CD14-positive monocyte (primary cell): ENCODE results near the gene ICOS. TPM values are rescaled to one million over a fixed set of nuclear protein-coding genes. Genes with fewer than 3 reads are reported as not detected.
A peak's percentile ranks its signal among the peaks of the same experiment; 100 is the strongest.

ENCODE experiments used
- DNase-seq, 3 donors: peaks; one replicate each; pipeline ENCODE4 v3.0.0-alpha.2; 2011 to 2022
- H2AFZ ChIP-seq: 2 replicates; pipeline ENCODE4 v1.6.0; 2012; ENCODE audit warnings: mild to moderate bottlenecking, low read depth, low read length, inconsistent platforms; ENCODE audit not compliant: insufficient read depth, poor library complexity, severe bottlenecking
- H3K27ac ChIP-seq, 2 donors: 1 replicate in 1 of 2; 2 replicates in 1 of 2; pipeline ENCODE4 v1.5.1; 2012 to 2013; ENCODE audit warnings: low read length in 2 of 2, control low read depth in 1 of 2, inconsistent platforms in 1 of 2, low read depth in 1 of 2, mild to moderate bottlenecking in 1 of 2
- H3K27me3 ChIP-seq, 2 donors: one replicate each; pipeline versions ENCODE4 v1.6.0 to v1.6.1; 2011 to 2013; ENCODE audit warnings: low read length in 2 of 2; ENCODE audit not compliant: control insufficient read depth in 2 of 2, insufficient read depth in 2 of 2
- H3K36me3 ChIP-seq, 2 donors: replicated peaks in 1 of 2; 1 replicate in 1 of 2; 2 replicates in 1 of 2; pipeline versions ENCODE4 v1.5.1 to v1.6.1; 2012 to 2013; ENCODE audit warnings: low read length in 2 of 2, control low read depth in 1 of 2, inconsistent platforms in 1 of 2, mild to moderate bottlenecking in 1 of 2; ENCODE audit not compliant: insufficient read depth in 2 of 2, control insufficient read depth in 1 of 2
- H3K4me1 ChIP-seq, 2 donors: 1 replicate in 1 of 2; 2 replicates in 1 of 2; pipeline versions ENCODE4 v1.5.1 to v1.6.1; 2012 to 2013; ENCODE audit warnings: low read length in 2 of 2, control low read depth in 1 of 2, inconsistent platforms in 1 of 2, mild to moderate bottlenecking in 1 of 2, moderate library complexity in 1 of 2; ENCODE audit not compliant: insufficient read depth in 2 of 2, control insufficient read depth in 1 of 2
- H3K4me2 ChIP-seq: replicated peaks from 2 replicates; pipeline ENCODE3; 2012; ENCODE audit warnings: low read length, moderate library complexity, mild to moderate bottlenecking; ENCODE audit not compliant: poor library complexity, severe bottlenecking; ENCODE audit errors: extremely low read depth
- H3K4me3 ChIP-seq, 3 experiments: fragments of 200-600 bp in 1 of 3; sonication (generic) in 1 of 3; replicated peaks in 1 of 3; 1 replicate in 2 of 3; 2 replicates in 1 of 3; pipeline ENCODE4 v1.5.1; 2011 to 2013; ENCODE audit warnings: low read length in 3 of 3, mild to moderate bottlenecking in 3 of 3, control low read depth in 2 of 3, low read depth in 2 of 3, inconsistent platforms in 1 of 3, moderate library complexity in 1 of 3
- H3K79me2 ChIP-seq: 2 replicates; pipeline ENCODE4 v1.6.0; 2012; ENCODE audit warnings: mild to moderate bottlenecking, control low read depth, inconsistent platforms, low read length, moderate library complexity; ENCODE audit not compliant: insufficient read depth
- H3K9ac ChIP-seq: 2 replicates; pipeline ENCODE4 v1.6.0; 2017; ENCODE audit warnings: low read length, mild to moderate bottlenecking; ENCODE audit not compliant: insufficient read depth, poor library complexity, severe bottlenecking
- H3K9me3 ChIP-seq, 2 donors: replicated peaks in 1 of 2; 1 replicate in 1 of 2; 2 replicates in 1 of 2; pipeline versions ENCODE4 v1.5.1 to v1.6.1; 2012 to 2013; ENCODE audit warnings: low read length in 2 of 2, control low read depth in 1 of 2; ENCODE audit not compliant: control insufficient read depth in 1 of 2, insufficient read depth in 1 of 2
- H4K20me1 ChIP-seq: 2 replicates; pipeline ENCODE4 v1.6.0; 2012; ENCODE audit warnings: mild to moderate bottlenecking, low read length, control low read depth, moderate library complexity; ENCODE audit not compliant: insufficient read depth
- H3K27ac Mint-ChIP-seq, 7 donors: one replicate each; pipeline ENCODE4 v1.8.0; 2020; ENCODE audit warnings: mild to moderate bottlenecking in 7 of 7, mixed read lengths in 7 of 7, moderate library complexity in 6 of 7, inconsistent platforms in 2 of 7
- H3K27me3 Mint-ChIP-seq, 3 donors: one replicate each; pipeline ENCODE4 v1.8.0; 2021 to 2022; ENCODE audit warnings: low read depth in 3 of 3, mild to moderate bottlenecking in 3 of 3, mixed read lengths in 3 of 3, moderate library complexity in 3 of 3, inconsistent platforms in 1 of 3
- H3K36me3 Mint-ChIP-seq, 2 donors: one replicate each; pipeline ENCODE4 v1.8.0; 2020; ENCODE audit warnings: mixed read lengths in 2 of 2, inconsistent platforms in 1 of 2, mild to moderate bottlenecking in 1 of 2
- H3K4me1 Mint-ChIP-seq: one replicate; pipeline ENCODE4 v1.8.0; 2020; ENCODE audit warnings: mild to moderate bottlenecking, mixed read lengths
- H3K4me3 Mint-ChIP-seq, 2 donors: one replicate each; pipeline ENCODE4 v1.8.0; 2020; ENCODE audit warnings: mild to moderate bottlenecking in 2 of 2, mixed read lengths in 2 of 2, moderate library complexity in 1 of 2
- H3K9me3 Mint-ChIP-seq, 7 donors: one replicate each; pipeline ENCODE4 v1.8.0; 2020 to 2022; ENCODE audit warnings: mixed read lengths in 7 of 7, mild to moderate bottlenecking in 6 of 7, moderate library complexity in 6 of 7, inconsistent platforms in 2 of 7
- WGBS: methylation state at CpG from one replicate; pipeline ENCODE4 v1.1.5; 2013; ENCODE audit warnings: missing lambda C conversion rate; ENCODE audit not compliant: insufficient coverage; 5-methylcytosine and 5-hydroxymethylcytosine counted together
- intact Hi-C, 2 donors: fragments of 100-400 bp; cut with micrococcal nuclease; formaldehyde crosslinking; loops; one replicate each; pipeline versions ENCODE4 v1.15.0 to v1.15.1; 2023
- polyA plus RNA-seq, 3 donors: library from polyadenylated mRNA; depleted of rRNA in 1 of 3; unstranded in 2 of 3; stranded (reverse) in 1 of 3; fragments of 300-500 nt in 2 of 3; fragments of >200 nt in 1 of 3; fragmentation: Illumina TruSeq in 2 of 3; gene quantifications; 1 replicate in 2 of 3; 2 replicates in 1 of 3; pipeline ENCODE4 v1.2.3, GENCODE V29; 2012 to 2021
- TF ChIP-seq, protein P1 (sequence below): fragments of 200-600 bp; IDR thresholded peaks from one replicate; pipeline ENCODE4 v1.8.0; 2022; ENCODE audit warnings: antibody characterized with exemption, mild to moderate bottlenecking

ICOS gene
- polyA plus RNA-seq, 3 donors, result 0.03 to 0.13 TPM; not detected in 1

GRCh38 chr2:203908797-203909185 is 27.8 kb upstream of the ICOS start:
- H3K36me3 ChIP-seq, result no peaks in the 10 kb centered on the region
- H3K27ac Mint-ChIP-seq, result peak overlapping the region; percentile 84 to 95 (median 90)
- TF ChIP-seq, protein P1, sequence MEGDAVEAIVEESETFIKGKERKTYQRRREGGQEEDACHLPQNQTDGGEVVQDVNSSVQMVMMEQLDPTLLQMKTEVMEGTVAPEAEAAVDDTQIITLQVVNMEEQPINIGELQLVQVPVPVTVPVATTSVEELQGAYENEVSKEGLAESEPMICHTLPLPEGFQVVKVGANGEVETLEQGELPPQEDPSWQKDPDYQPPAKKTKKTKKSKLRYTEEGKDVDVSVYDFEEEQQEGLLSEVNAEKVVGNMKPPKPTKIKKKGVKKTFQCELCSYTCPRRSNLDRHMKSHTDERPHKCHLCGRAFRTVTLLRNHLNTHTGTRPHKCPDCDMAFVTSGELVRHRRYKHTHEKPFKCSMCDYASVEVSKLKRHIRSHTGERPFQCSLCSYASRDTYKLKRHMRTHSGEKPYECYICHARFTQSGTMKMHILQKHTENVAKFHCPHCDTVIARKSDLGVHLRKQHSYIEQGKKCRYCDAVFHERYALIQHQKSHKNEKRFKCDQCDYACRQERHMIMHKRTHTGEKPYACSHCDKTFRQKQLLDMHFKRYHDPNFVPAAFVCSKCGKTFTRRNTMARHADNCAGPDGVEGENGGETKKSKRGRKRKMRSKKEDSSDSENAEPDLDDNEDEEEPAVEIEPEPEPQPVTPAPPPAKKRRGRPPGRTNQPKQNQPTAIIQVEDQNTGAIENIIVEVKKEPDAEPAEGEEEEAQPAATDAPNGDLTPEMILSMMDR, result no peak

GRCh38 chr2:203909261-203909967 is 27.1 kb upstream of the ICOS start:
- peak overlapping the region; percentile 37 to 90 for H3K4me3 Mint-ChIP-seq
- no peaks in the 10 kb centered on the region for H3K9me3 ChIP-seq
- peaks cover 0 to 2% (median 0%) of the 10 kb centered on the region in 3 donors for H3K27me3 Mint-ChIP-seq
- peak overlapping the region in 1 of 2 donors; percentile 85 for H3K27ac ChIP-seq
- TF ChIP-seq, protein P1, result peak; percentile 92
- DNase-seq, result peak; percentile 67 to 85 (median 78)
- intact Hi-C loops, result loop anchor here (5.0 to 10.0 kb wide), 7 partner anchors 37 to 427 kb away; no protein-coding TSS in a partner anchor
- peak overlapping the region; percentile 19 to 68 (median 49) for H3K4me3 ChIP-seq
- peak overlapping the region; percentile 72 for H3K4me2 ChIP-seq
- H3K36me3 ChIP-seq, result no peaks in the 10 kb centered on the region
- WGBS, result 10% methylated on average over 4 of the region's 8 CpGs
- peaks cover 32% of the 10 kb centered on the region for H3K4me1 Mint-ChIP-seq
- peaks cover 32 to 39% of the 10 kb centered on the region in 2 donors for H3K4me1 ChIP-seq
- H3K9me3 Mint-ChIP-seq, result peaks cover 0 to 5% (median 0%) of the 10 kb centered on the region in 7 donors
- no peak overlapping the region for H3K9ac ChIP-seq
- no peaks in the 10 kb centered on the region for H3K79me2 ChIP-seq
- H4K20me1 ChIP-seq, result no peaks in the 10 kb centered on the region
- no peaks in the 10 kb centered on the region for H3K27me3 ChIP-seq
- peaks cover 2 to 3% of the 10 kb centered on the region in 2 donors for H3K36me3 Mint-ChIP-seq
- no peak overlapping the region for H2AFZ ChIP-seq
- peak overlapping the region; percentile 84 to 95 (median 90) for H3K27ac Mint-ChIP-seq

More at GRCh38 chr2:203908797-203909185, 27.8 kb upstream of the ICOS start:
- H3K27ac ChIP-seq, result peak overlapping the region; percentile 73 to 85
- H3K9ac ChIP-seq, result no peak overlapping the region
- H3K4me3 ChIP-seq, result peak overlapping the region in 1 of 3 experiments; percentile 68
- H3K9me3 ChIP-seq, result peaks cover 0 to 3% of the 10 kb centered on the region in 2 donors
- H4K20me1 ChIP-seq, result no peaks in the 10 kb centered on the region
- H2AFZ ChIP-seq, result peak overlapping the region; percentile 50
- Mint-ChIP-seq H3K36me3 (peaks cover 2 to 3% of the 10 kb centered on the region in 2 donors), H3K4me1 (peaks cover 26% of the 10 kb centered on the region), H3K27me3 (peaks cover 0 to under 1% (median 0%) of the 10 kb centered on the region in 3 donors), H3K4me3 (no peak overlapping the region), H3K9me3 (peaks cover 0 to 5% (median under 1%) of the 10 kb centered on the region in 7 donors)
- WGBS, result 70% methylated on average over 2 of the region's 3 CpGs
- peaks cover 26 to 32% of the 10 kb centered on the region in 2 donors for H3K4me1 ChIP-seq
- peak overlapping the region; percentile 72 for H3K4me2 ChIP-seq
- intact Hi-C loops, result loop anchor here (5.0 to 10.0 kb wide), 7 partner anchors 36 to 426 kb away; no protein-coding TSS in a partner anchor
- DNase-seq, result no peak
- no peaks in the 10 kb centered on the region for H3K79me2 ChIP-seq
- no peaks in the 10 kb centered on the region for H3K27me3 ChIP-seq
